Activated naive CD4-positive, alpha-beta T cell treated with anti-CD3 and anti-CD28 coated beads, Interleukin-2, amount 50 U/mL, for 24 hours (primary cell): ENCODE data around the gene NAA10.
A peak's percentile ranks its signal among the peaks of the same experiment; 100 is the strongest.

Experiments used
- H3K27ac Mint-ChIP-seq: one replicate; pipeline ENCODE4 v1.8.0; 2021; ENCODE audit warnings: mild to moderate bottlenecking, mixed read lengths
- H3K27me3 Mint-ChIP-seq: one replicate; pipeline ENCODE4 v1.8.0; 2021; ENCODE audit warnings: mixed read lengths
- H3K36me3 Mint-ChIP-seq: one replicate; pipeline ENCODE4 v1.8.0; 2021; ENCODE audit warnings: mixed read lengths
- H3K4me1 Mint-ChIP-seq: one replicate; pipeline ENCODE4 v1.8.0; 2021; ENCODE audit warnings: mixed read lengths
- H3K4me3 Mint-ChIP-seq: one replicate; pipeline ENCODE4 v1.8.0; 2021; ENCODE audit warnings: mild to moderate bottlenecking, mixed read lengths
- H3K9me3 Mint-ChIP-seq: one replicate; pipeline ENCODE4 v1.8.0; 2021; ENCODE audit warnings: mixed read lengths

NAA10 gene

GRCh38 chrX:153917869-153918268 lies 17.0 kb downstream of the NAA10 start:
- no peaks in the 10 kb centered on the region for H3K9me3 Mint-ChIP-seq
- H3K4me3 Mint-ChIP-seq, result no peak overlapping the region
- no peaks in the 10 kb centered on the region for H3K36me3 Mint-ChIP-seq
- peaks cover 16% of the 10 kb centered on the region for H3K4me1 Mint-ChIP-seq
- H3K27ac Mint-ChIP-seq, result no peak overlapping the region
- no peaks in the 10 kb centered on the region for H3K27me3 Mint-ChIP-seq

GRCh38 chrX:153913701-153914100 lies 21.1 kb downstream of the NAA10 start:
- Mint-ChIP-seq H3K9me3 (no peaks in the 10 kb centered on the region), H3K27me3 (no peaks in the 10 kb centered on the region), H3K4me3 (no peak overlapping the region), H3K27ac (no peak overlapping the region), H3K4me1 (peaks cover 7% of the 10 kb centered on the region), H3K36me3 (no peaks in the 10 kb centered on the region)

- H3K27ac Mint-ChIP-seq, result no peak overlapping the region
- H3K4me3 Mint-ChIP-seq, result no peak overlapping the region
- no peaks in the 10 kb centered on the region for H3K36me3 Mint-ChIP-seq
- no peaks in the 10 kb centered on the region for H3K27me3 Mint-ChIP-seq
- H3K9me3 Mint-ChIP-seq, result no peaks in the 10 kb centered on the region
- peaks cover 7% of the 10 kb centered on the region for H3K4me1 Mint-ChIP-seq
Measured at GRCh38 chrX:153913211-153913610, 21.6 kb downstream of the NAA10 start.

- Mint-ChIP-seq H3K9me3 (no peaks in the 10 kb centered on the region), H3K36me3 (no peaks in the 10 kb centered on the region), H3K4me3 (peak overlapping the region; percentile 9), H3K4me1 (peaks cover 7% of the 10 kb centered on the region), H3K27ac (peak overlapping the region; percentile 91), H3K27me3 (no peaks in the 10 kb centered on the region)
Measured at GRCh38 chrX:153911798-153912197, 23.0 kb downstream of the NAA10 start.

- H3K36me3 Mint-ChIP-seq, result no peaks in the 10 kb centered on the region
- peaks cover 7% of the 10 kb centered on the region for H3K4me1 Mint-ChIP-seq
- no peak overlapping the region for H3K27ac Mint-ChIP-seq
- H3K4me3 Mint-ChIP-seq, result no peak overlapping the region
- H3K27me3 Mint-ChIP-seq, result no peaks in the 10 kb centered on the region
- no peaks in the 10 kb centered on the region for H3K9me3 Mint-ChIP-seq
Measured at GRCh38 chrX:153910446-153910845, 24.4 kb downstream of the NAA10 start.

GRCh38 chrX:153909980-153910360 lies 24.9 kb downstream of the NAA10 start:
- H3K27ac Mint-ChIP-seq, result no peak overlapping the region
- H3K27me3 Mint-ChIP-seq, result no peaks in the 10 kb centered on the region
- H3K4me1 Mint-ChIP-seq, result peaks cover 7% of the 10 kb centered on the region
- no peak overlapping the region for H3K4me3 Mint-ChIP-seq
- no peaks in the 10 kb centered on the region for H3K36me3 Mint-ChIP-seq
- H3K9me3 Mint-ChIP-seq, result no peaks in the 10 kb centered on the region

- no peak overlapping the region for H3K4me3 Mint-ChIP-seq
- H3K4me1 Mint-ChIP-seq, result peaks cover 11% of the 10 kb centered on the region
- H3K36me3 Mint-ChIP-seq, result no peaks in the 10 kb centered on the region
- H3K9me3 Mint-ChIP-seq, result no peaks in the 10 kb centered on the region
- no peaks in the 10 kb centered on the region for H3K27me3 Mint-ChIP-seq
- no peak overlapping the region for H3K27ac Mint-ChIP-seq
Measured at GRCh38 chrX:153909024-153909979, 25.5 kb downstream of the NAA10 start.

- H3K9me3 Mint-ChIP-seq, result no peaks in the 10 kb centered on the region
- no peak overlapping the region for H3K4me3 Mint-ChIP-seq
- peaks cover 18% of the 10 kb centered on the region for H3K4me1 Mint-ChIP-seq
- H3K27ac Mint-ChIP-seq, result no peak overlapping the region
- H3K27me3 Mint-ChIP-seq, result no peaks in the 10 kb centered on the region
- H3K36me3 Mint-ChIP-seq, result no peaks in the 10 kb centered on the region
Measured at GRCh38 chrX:153908219-153908860, 26.5 kb downstream of the NAA10 start.

GRCh38 chrX:153907456-153907855 lies 27.4 kb downstream of the NAA10 start:
- H3K27ac Mint-ChIP-seq, result no peak overlapping the region
- H3K4me3 Mint-ChIP-seq, result no peak overlapping the region
- H3K36me3 Mint-ChIP-seq, result no peaks in the 10 kb centered on the region
- H3K27me3 Mint-ChIP-seq, result no peaks in the 10 kb centered on the region
- H3K4me1 Mint-ChIP-seq, result peaks cover 24% of the 10 kb centered on the region
- H3K9me3 Mint-ChIP-seq, result no peaks in the 10 kb centered on the region

GRCh38 chrX:153906126-153906917 lies 28.5 kb downstream of the NAA10 start:
- no peaks in the 10 kb centered on the region for H3K27me3 Mint-ChIP-seq
- no peaks in the 10 kb centered on the region for H3K9me3 Mint-ChIP-seq
- H3K4me3 Mint-ChIP-seq, result no peak overlapping the region

GRCh38 chrX:153905481-153906095 lies 29.2 kb downstream of the NAA10 start:
- no peak overlapping the region for H3K4me3 Mint-ChIP-seq
- no peak overlapping the region for H3K27ac Mint-ChIP-seq
- peaks cover 33% of the 10 kb centered on the region for H3K4me1 Mint-ChIP-seq
- H3K36me3 Mint-ChIP-seq, result no peaks in the 10 kb centered on the region
- H3K27me3 Mint-ChIP-seq, result no peaks in the 10 kb centered on the region
- H3K9me3 Mint-ChIP-seq, result no peaks in the 10 kb centered on the region

More at GRCh38 chrX:153906126-153906917, 28.5 kb downstream of the NAA10 start:
- Mint-ChIP-seq H3K27ac (peak overlapping the region; percentile 35), H3K4me1 (peaks cover 25% of the 10 kb centered on the region), H3K36me3 (no peaks in the 10 kb centered on the region)

GRCh38 chrX:153903991-153904957 lies 30.6 kb downstream of the NAA10 start, which contains the start of gene AVPR2:
Gene AVPR2 (plus strand): TSS chrX:153904673. CDS start chrX:153905146, 473 bp downstream.
- no peaks in the 10 kb centered on the region for H3K9me3 Mint-ChIP-seq
- H3K4me1 Mint-ChIP-seq, result peaks cover 34% of the 10 kb centered on the region
- H3K27me3 Mint-ChIP-seq, result no peaks in the 10 kb centered on the region
- peak within 1 kb of the TSS; percentile 39 for H3K4me3 Mint-ChIP-seq
- no peaks in the 10 kb centered on the region for H3K36me3 Mint-ChIP-seq
- peak within 1 kb of the TSS; percentile 21 for H3K27ac Mint-ChIP-seq

- Mint-ChIP-seq H3K4me3 (peak overlapping the region; percentile 39), H3K27me3 (no peaks in the 10 kb centered on the region), H3K36me3 (no peaks in the 10 kb centered on the region), H3K4me1 (peaks cover 34% of the 10 kb centered on the region), H3K9me3 (no peaks in the 10 kb centered on the region), H3K27ac (peak overlapping the region; percentile 21)
Measured at GRCh38 chrX:153903238-153903980, 31.4 kb downstream of the NAA10 start.

GRCh38 chrX:153902385-153902784 lies 32.5 kb downstream of the NAA10 start:
- H3K27ac Mint-ChIP-seq, result peak overlapping the region; percentile 35
- peaks cover 34% of the 10 kb centered on the region for H3K4me1 Mint-ChIP-seq
- no peak overlapping the region for H3K4me3 Mint-ChIP-seq

More at GRCh38 chrX:153902385-153902784, 32.5 kb downstream of the NAA10 start:
- Mint-ChIP-seq H3K27me3 (no peaks in the 10 kb centered on the region), H3K9me3 (no peaks in the 10 kb centered on the region), H3K36me3 (no peaks in the 10 kb centered on the region)
